LNCaP clone FGC (cell line): Measurements from ENCODE around the gene ABCB4.

Source experiments
- DNase-seq: peaks from one replicate; pipeline ENCODE4 v3.0.0-alpha.2; 2011; ENCODE audit warnings: low read depth
- H3K4me3 ChIP-seq: 2 replicates; pipeline ENCODE4 v1.5.1; 2011; ENCODE audit warnings: mild to moderate bottlenecking, low read depth, low read length, control low read depth
- TF ChIP-seq, protein P1 (sequence below): IDR thresholded peaks from 2 replicates; pipeline ENCODE4 v1.5.1; 2012; ENCODE audit warnings: mild to moderate bottlenecking; ENCODE audit not compliant: control insufficient read depth, insufficient read depth; ENCODE audit errors: extremely low read depth

ABCB4 gene

DNA sequence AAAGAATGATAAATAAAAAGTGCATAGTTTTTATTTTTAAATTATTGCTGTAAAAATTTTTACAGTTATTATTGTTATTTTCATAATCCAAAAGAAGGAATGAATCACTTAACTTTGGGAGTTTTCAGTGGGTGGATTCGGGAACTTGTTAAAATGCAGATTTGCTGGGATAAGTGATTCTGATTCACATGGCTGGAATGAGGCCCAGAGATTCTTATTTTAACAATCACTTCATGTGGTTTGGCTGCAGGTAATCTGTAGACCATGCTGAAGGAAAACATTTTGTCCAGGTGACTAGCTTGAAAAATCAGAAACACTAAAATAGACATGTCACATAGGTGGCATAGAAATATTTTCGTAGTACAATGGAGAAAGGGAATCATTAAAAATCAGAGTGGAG lies 116.1 kb downstream of the ABCB4 start:
- TF ChIP-seq, protein P1, sequence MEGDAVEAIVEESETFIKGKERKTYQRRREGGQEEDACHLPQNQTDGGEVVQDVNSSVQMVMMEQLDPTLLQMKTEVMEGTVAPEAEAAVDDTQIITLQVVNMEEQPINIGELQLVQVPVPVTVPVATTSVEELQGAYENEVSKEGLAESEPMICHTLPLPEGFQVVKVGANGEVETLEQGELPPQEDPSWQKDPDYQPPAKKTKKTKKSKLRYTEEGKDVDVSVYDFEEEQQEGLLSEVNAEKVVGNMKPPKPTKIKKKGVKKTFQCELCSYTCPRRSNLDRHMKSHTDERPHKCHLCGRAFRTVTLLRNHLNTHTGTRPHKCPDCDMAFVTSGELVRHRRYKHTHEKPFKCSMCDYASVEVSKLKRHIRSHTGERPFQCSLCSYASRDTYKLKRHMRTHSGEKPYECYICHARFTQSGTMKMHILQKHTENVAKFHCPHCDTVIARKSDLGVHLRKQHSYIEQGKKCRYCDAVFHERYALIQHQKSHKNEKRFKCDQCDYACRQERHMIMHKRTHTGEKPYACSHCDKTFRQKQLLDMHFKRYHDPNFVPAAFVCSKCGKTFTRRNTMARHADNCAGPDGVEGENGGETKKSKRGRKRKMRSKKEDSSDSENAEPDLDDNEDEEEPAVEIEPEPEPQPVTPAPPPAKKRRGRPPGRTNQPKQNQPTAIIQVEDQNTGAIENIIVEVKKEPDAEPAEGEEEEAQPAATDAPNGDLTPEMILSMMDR, result no peak
- H3K4me3 ChIP-seq, result no peak overlapping the region
- no peak for DNase-seq

GRCh38 chr7:87356448-87356847 lies 119.0 kb downstream of the ABCB4 start:
- TF ChIP-seq, protein P1, result no peak
- DNase-seq, result no peak
- no peak overlapping the region for H3K4me3 ChIP-seq

DNA sequence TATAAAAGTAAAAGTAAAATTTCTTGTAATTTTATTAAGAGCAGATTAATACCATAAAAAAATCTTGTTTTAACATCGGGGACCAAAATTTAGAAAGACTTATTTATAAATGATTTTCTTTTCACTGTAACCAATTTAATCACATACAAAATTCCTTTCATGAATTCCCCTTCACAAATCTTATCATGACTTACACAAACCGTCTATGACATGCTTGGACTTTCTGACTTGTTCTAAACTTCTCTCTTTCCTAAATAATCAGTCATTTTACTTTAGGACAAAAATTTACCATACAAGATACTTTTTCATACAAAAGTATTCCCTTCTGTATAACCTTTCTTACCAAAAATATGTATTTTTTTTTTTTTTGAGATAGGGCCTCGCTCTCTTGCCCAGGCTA lies 120.7 kb downstream of the ABCB4 start:
- H3K4me3 ChIP-seq, result no peak overlapping the region
- DNase-seq, result no peak

More for the DNA sequence above, 120.7 kb downstream of the ABCB4 start:
- TF ChIP-seq, protein P1, result no peak
